ENCODE results near the gene COMT. TPM values are rescaled to one million over a fixed set of nuclear protein-coding genes. Genes with fewer than 3 reads are reported as not detected.

Gene COMT
- total RNA-seq, 1 donor from 2014 or later: 49.0 TPM

DNA sequence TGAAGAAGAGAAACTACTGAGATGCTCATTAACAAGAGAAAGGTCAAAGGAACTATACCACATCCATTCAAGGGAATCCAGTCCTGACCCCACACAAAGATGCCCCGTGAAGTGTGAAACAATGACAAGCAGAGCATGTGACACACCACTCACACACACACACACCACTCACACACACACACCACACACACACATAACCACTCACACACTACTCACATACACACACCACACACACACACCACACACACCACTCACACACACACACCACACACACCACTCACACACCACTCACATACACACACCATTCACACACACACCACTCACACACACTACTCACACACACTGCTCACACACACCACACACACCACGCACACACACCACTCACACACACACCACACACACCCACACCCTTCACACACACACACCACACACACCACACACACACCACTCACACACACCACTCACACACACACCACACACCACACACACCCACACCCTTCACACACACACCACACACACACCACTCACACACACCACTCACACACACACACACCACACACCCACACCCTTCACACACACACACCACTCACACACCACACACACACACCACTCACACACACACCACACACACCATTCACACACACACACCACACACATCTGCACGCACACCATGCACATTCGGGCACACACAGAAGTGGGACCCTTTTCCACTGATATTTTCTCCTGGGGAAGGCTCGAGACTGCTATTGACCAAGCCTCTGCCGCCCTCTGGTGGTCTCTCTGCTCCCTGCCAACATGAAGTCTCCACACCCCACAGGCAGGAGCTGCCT lies 32.0 kb upstream of the COMT start:
- DNase-seq (ENCODE audit: low spot score): peak; percentile 85
- Mint-ChIP-seq H3K27ac (ENCODE audit: unreplicated experiment) (no peak overlapping the region), H3K27me3 (ENCODE audit: unreplicated experiment) (peaks cover 6% of the 10 kb centered on the region), H3K36me3 (ENCODE audit: low read depth, unreplicated experiment) (peaks cover 38% of the 10 kb centered on the region), H3K4me3 (ENCODE audit: unreplicated experiment) (peak overlapping the region; percentile 33), H3K4me1 (ENCODE audit: unreplicated experiment) (no peaks in the 10 kb centered on the region), H3K9me3 (ENCODE audit: unreplicated experiment) (no peaks in the 10 kb centered on the region)
- TF ChIP-seq, protein P1, sequence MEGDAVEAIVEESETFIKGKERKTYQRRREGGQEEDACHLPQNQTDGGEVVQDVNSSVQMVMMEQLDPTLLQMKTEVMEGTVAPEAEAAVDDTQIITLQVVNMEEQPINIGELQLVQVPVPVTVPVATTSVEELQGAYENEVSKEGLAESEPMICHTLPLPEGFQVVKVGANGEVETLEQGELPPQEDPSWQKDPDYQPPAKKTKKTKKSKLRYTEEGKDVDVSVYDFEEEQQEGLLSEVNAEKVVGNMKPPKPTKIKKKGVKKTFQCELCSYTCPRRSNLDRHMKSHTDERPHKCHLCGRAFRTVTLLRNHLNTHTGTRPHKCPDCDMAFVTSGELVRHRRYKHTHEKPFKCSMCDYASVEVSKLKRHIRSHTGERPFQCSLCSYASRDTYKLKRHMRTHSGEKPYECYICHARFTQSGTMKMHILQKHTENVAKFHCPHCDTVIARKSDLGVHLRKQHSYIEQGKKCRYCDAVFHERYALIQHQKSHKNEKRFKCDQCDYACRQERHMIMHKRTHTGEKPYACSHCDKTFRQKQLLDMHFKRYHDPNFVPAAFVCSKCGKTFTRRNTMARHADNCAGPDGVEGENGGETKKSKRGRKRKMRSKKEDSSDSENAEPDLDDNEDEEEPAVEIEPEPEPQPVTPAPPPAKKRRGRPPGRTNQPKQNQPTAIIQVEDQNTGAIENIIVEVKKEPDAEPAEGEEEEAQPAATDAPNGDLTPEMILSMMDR (IDR thresholded peaks at IDR 0.05; ENCODE audit: unreplicated experiment): peak; percentile 71

DNA sequence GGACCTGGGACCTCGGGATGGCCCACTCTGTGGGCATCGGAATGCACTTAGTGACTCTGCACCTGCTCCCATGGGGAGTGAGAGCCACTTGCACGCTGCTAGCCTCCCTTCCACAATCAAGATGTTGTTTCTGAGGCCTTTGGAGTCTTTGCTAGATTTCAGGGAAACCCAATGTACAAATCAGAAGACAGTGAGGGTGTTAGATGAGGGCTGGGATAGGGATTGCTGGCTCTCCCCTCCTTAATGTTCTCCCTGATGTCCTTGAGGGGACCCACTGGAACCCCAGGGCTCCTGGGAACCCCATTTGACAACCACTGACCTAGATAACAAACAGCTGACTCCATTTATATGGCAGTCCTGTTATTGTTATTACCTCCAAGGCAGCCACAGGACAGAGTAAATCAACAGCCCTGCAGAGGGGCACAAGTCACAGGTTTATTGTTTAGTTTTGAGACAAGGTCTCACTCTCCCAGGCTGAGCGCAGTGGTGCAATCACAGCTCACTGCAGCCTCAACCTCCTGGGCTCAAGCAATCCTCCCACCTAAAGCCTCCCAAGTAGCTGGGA lies 31.3 kb upstream of the COMT start:
- H3K4me1 Mint-ChIP-seq (ENCODE audit: unreplicated experiment): no peaks in the 10 kb centered on the region
- no peak overlapping the region for H3K4me3 Mint-ChIP-seq (ENCODE audit: unreplicated experiment)
- TF ChIP-seq, protein P1 (IDR thresholded peaks at IDR 0.05; ENCODE audit: unreplicated experiment): peak; percentile 18
- peaks cover 6% of the 10 kb centered on the region for H3K27me3 Mint-ChIP-seq (ENCODE audit: unreplicated experiment)
- H3K36me3 Mint-ChIP-seq (ENCODE audit: low read depth, unreplicated experiment): peaks cover 45% of the 10 kb centered on the region
- H3K27ac Mint-ChIP-seq (ENCODE audit: unreplicated experiment): no peak overlapping the region
- no peak for DNase-seq (ENCODE audit: low spot score)
- no peaks in the 10 kb centered on the region for H3K9me3 Mint-ChIP-seq (ENCODE audit: unreplicated experiment)

DNA sequence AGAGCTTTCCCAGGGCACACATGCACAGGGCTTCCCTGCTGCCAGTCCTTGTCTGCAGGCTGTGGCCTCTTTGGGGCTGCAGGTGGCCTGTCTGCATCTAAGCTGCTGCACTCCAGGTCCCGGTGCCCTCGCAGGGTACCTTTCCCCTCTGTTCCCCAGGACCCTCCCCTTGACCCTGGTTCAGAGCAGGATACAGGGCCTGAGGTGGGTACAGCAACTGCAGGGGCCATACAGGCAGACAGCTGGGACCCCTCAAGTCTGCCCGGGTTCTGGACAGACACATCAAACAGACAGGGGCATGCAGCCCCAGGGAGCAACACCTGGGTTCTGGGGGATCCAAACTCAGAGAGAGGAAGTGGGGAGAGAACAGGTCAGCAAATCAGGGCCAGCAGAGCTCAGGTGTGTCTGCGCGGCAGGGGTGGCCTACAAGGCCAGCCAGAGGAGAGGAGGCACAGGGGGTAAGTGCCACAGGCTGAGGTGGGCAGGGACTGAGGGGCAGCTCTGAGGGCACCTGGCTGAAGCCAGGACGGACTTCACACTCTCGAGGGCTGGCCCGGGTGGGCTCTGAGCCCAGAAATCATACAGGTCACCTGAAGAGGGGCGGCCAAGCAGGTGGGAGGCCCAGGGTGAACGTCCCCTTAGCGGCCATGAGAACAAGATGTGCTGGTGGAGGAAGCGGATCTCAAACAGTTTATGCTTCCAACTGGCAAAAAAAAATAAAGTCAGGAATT lies 29.9 kb upstream of the COMT start:
- H3K36me3 Mint-ChIP-seq (ENCODE audit: low read depth, unreplicated experiment): peaks cover 42% of the 10 kb centered on the region
- TF ChIP-seq, protein P1 (IDR thresholded peaks at IDR 0.05; ENCODE audit: unreplicated experiment): no peak
- H3K4me1 Mint-ChIP-seq (ENCODE audit: unreplicated experiment): no peaks in the 10 kb centered on the region

DNA sequence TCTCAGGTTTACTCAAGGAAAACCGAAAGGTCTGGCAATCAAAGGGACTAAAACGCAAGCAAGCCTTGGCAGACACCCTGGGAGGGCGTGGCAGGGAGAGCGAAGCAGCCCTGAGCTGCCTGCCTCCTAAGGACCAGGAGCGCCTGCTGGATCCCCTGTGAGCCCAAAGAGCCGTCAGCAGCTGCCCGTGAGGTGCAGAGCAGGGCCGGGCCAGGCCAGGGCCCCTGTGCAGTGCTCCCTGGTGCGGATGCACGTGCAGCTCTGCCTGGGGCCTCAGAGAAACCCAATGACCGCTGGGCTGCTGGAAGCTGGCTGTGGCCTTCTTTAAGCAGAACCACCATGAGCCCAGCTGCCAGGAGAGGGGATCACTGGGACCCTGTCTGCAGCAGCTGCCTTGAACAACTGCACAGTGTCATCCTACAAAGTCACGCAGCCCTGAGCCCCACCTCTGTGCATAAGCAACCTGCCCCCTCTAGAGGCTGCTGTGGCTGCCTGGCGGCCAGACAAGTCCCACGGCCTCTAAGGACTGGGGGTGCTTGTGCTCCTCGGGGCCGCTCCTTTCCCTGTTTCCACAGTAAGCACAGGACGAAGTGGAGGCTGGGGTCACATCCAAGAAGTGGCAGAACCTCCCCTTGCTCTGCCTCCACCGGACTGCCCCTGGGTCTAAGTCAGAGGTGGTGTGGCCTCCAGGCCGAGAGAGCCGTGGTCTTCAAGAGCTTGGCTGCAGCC lies 29.1 kb upstream of the COMT start:
- Mint-ChIP-seq H3K4me3 (ENCODE audit: unreplicated experiment) (no peak overlapping the region), H3K9me3 (ENCODE audit: unreplicated experiment) (no peaks in the 10 kb centered on the region), H3K27me3 (ENCODE audit: unreplicated experiment) (peaks cover 4% of the 10 kb centered on the region), H3K4me1 (ENCODE audit: unreplicated experiment) (no peaks in the 10 kb centered on the region), H3K36me3 (ENCODE audit: low read depth, unreplicated experiment) (peaks cover 41% of the 10 kb centered on the region), H3K27ac (ENCODE audit: unreplicated experiment) (no peak overlapping the region)
- no peak for DNase-seq (ENCODE audit: low spot score)
- TF ChIP-seq, protein P1 (IDR thresholded peaks at IDR 0.05; ENCODE audit: unreplicated experiment): no peak

More for the DNA sequence above, 29.9 kb upstream of the COMT start:
- Mint-ChIP-seq H3K27me3 (ENCODE audit: unreplicated experiment) (peaks cover 4% of the 10 kb centered on the region), H3K27ac (ENCODE audit: unreplicated experiment) (no peak overlapping the region), H3K4me3 (ENCODE audit: unreplicated experiment) (no peak overlapping the region), H3K9me3 (ENCODE audit: unreplicated experiment) (no peaks in the 10 kb centered on the region)
- no peak for DNase-seq (ENCODE audit: low spot score)
